Stimulated activated CD4-positive, alpha-beta T cell treated with anti-CD3 and anti-CD28 coated beads, Interleukin-1b, Interleukin-23, amount 100 ng/mL, for 48 hours (primary cell): Measurements from ENCODE around the gene KLHL14.

Source experiments
- DNase-seq: peaks from one replicate; pipeline ENCODE4 v3.0.0-alpha.2; 2020

KLHL14 gene

DNA sequence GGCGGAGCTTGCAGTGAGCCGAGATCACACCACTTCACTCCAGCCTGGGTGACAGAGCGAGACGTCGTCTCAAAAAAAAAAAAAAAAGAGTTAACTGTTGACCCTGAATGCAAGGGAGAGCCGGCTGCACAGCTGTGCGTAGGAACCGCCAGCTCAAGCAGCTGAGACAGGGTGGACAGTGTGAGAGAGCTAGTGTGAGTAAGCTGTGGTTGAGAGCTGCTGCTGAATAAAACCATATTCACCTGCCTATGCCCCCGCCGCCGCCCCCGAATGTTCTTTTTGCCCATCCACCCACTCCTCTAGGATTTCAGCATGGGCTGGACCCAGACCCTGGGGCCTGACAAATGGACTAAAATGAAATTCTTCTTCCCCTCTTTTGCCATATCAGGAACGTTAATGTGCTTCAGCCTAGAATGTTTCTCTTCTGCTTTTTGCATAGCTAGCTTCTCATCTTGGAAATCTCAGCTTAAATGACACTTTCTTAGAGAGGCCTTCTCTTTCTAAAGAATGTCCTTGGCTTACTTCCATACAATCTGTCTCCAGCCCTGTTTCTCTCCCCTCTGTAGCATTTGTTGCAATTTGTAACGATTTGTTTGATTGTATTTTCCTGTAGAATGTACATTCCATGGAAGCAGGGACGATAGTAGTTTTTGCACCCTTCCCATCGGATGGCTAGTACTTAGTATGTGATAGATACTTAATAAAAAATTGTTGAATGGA lies 142.7 kb downstream of the KLHL14 start:
- DNase-seq: no peak

DNA sequence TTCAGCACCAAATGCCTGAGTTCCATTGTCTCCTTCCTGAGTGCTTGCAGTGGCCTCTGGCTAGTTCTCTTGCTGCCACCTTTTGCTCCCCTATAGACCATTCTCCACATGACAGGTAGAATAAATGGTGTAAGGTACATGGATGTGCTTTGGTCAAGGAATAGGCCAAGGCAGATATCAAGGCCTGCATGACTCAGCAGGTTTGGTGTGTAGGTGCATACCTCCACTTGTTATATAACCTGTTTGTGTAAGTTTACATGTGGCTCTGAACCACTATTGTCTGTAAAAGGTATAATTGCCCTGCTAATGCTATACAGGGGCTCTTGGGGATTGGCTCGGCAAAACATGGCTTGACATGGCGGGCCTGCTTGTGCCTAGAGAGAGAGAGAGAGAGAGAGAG lies 143.5 kb downstream of the KLHL14 start:
- DNase-seq: no peak

DNA sequence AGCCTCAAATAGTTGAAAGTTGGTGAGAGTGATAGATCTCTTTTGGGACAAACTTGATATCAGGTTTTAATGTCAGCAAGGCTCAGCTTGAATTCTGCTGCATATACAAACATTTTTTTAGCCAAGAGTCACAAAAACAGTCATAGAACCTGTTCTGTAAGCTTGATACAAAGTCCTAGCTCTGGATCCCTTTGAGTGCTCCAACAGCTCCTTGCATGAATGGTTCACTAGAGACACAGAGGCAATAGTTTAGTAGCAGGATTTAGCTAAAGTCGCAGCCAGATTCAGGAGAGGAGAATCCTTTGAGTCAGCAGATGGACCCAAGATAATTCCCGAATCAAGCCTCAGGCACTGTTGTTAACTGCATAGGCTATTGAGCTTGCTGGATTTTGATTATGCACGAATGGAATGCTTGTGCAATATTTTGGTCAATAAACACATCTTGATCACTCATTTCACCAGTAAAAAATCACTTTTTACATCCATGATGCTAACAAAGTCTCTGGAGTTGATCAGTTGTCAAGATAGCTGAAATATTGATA lies 148.6 kb downstream of the KLHL14 start:
- no peak for DNase-seq

DNA sequence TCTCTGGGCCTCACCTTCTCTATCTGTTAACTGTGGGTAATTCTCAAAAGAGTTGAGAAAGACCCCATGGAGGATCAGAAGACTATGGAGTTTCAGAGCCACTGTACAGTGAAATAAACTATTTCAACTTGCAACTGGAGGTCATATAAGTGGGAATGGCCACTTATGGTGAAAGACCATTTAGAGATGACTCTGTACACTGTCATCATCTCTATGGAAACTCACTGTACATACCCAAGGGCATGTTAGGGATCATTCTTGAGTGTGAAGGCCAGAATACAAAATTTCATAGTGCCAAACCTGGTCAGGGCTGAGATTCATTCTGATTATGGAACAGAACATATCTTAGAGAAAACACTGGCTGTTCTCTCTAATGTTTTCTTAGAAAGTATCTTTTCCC lies 149.3 kb downstream of the KLHL14 start:
- DNase-seq: no peak
